Measurements from ENCODE around the gene CISH. TPM values are rescaled to one million over a fixed set of nuclear protein-coding genes. Genes with fewer than 3 reads are reported as not detected.

Gene CISH
- total and polyA plus RNA-seq, 9 of the 15 experiments (the other 6 are each of a cell fraction or from before 2014, with no cell fraction given), result 1.7 to 47.7 (median 18.3) TPM

- Histone ChIP-seq H3K4me2 (ENCODE audit: insufficient read depth, low read length) (no peak overlapping the region), H3K9me1 (ENCODE audit: control insufficient read depth, insufficient read depth, low read length) (no peaks in the 10 kb centered on the region), H3K27ac (ENCODE audit: extremely low read depth, low read depth, low read length) (no peak overlapping the region), H4K20me1 (replicated peaks; ENCODE audit: control insufficient read depth, insufficient read depth, low read length) (no peaks in the 10 kb centered on the region), H3K9me3 (replicated peaks; ENCODE audit: control insufficient read depth, insufficient read depth, low read depth, low read length) (no peaks in the 10 kb centered on the region), H3K4me3 (no peak overlapping the region), H2AFZ (ENCODE audit: low read depth, low read length) (no peak overlapping the region), H3K27me3 (ENCODE audit: control insufficient read depth in 2 of 2, insufficient read depth in 2 of 2, low read length in 2 of 2) (no peaks in the 10 kb centered on the region), H3K9ac (ENCODE audit: insufficient read depth in 1 of 2, low read depth in 2 of 2, low read length in 2 of 2) (no peak overlapping the region), H3K36me3 (ENCODE audit: control insufficient read depth, insufficient read depth, low read length) (no peaks in the 10 kb centered on the region), H3K79me2 (ENCODE audit: control insufficient read depth, insufficient read depth, low read length) (no peaks in the 10 kb centered on the region), H3K4me1 (replicated peaks in 1 of 2; ENCODE audit: control insufficient read depth in 2 of 2, insufficient read depth in 2 of 2, low read length in 2 of 2) (peaks cover 2 to 12% of the 10 kb centered on the region in 2 experiments; a peak in 4 of 5 replicates)
- CTCF ChIA-PET (ENCODE audit: low intra/inter-chr PET ratio), result no interaction called here
- WGBS (ENCODE audit: insufficient coverage, low coverage, missing lambda C conversion rate), result 17% methylated on average over 2 of the region's 2 CpGs
- ATAC-seq, result no peak
- BruUV-seq (replicated peaks), result no TSS peak
- in situ Hi-C loops (cut with MboI) (no loop called here), intact Hi-C loops (cut with micrococcal nuclease) (no loop called here)
- DNase-seq (ENCODE audit: extremely low read depth in 1 of 4, low spot score in 3 of 4), result no peak
- POLR2A ChIA-PET, result no interaction called here
- no peak for FAIRE-seq
- no peak for TF ChIP-seq CHCHD3 (CRISPR knock-in tag; IDR thresholded peaks at IDR 0.05)
- TF ChIP-seq ZNF143 (CRISPR knock-in tag; IDR thresholded peaks at IDR 0.05), result no peak
- no peak for TF ChIP-seq RNF219 (CRISPR knock-in tag; IDR thresholded peaks at IDR 0.05)
- no peak for TF ChIP-seq RHOXF2B (CRISPR knock-in tag; conservative IDR thresholded peaks at IDR 0.05)
- TF ChIP-seq GTF2B (IDR thresholded peaks at IDR 0.05; ENCODE audit: extremely low read depth, insufficient read length), result no peak
- no peak for TF ChIP-seq ZBTB49 (CRISPR knock-in tag; IDR thresholded peaks at IDR 0.05; ENCODE audit: borderline replicate concordance)
- TF ChIP-seq KLF1 (tag; IDR thresholded peaks at IDR 0.05), result no peak
- TF ChIP-seq CTCF (IDR thresholded peaks at IDR 0.05 in 2 of 3, conservative IDR thresholded peaks at IDR 0.05 in 1 of 3; ENCODE audit: insufficient read depth in 2 of 3, low read depth in 1 of 3, low read length in 3 of 3), result no peak
- TF ChIP-seq TCF7 (IDR thresholded peaks at IDR 0.05; ENCODE audit: borderline replicate concordance), result no peak
- no peak for TF ChIP-seq THRA (IDR thresholded peaks at IDR 0.05)
- no peak for TF ChIP-seq TAF15 (IDR thresholded peaks at IDR 0.05; ENCODE audit: low read depth, low read length)
- TF ChIP-seq ZNF436 (CRISPR knock-in tag; IDR thresholded peaks at IDR 0.05), result no peak
- no peak for TF ChIP-seq RBM39 (optimal IDR thresholded peaks at IDR 0.05; ENCODE audit: low read depth, low read length)
- no peak for TF ChIP-seq ZNF830 (CRISPR knock-in tag; IDR thresholded peaks at IDR 0.05)
Measured at GRCh38 chr3:50562861-50563260, 48.7 kb downstream of the CISH start.

All from K562 (cell line).